ENCODE measurements around the gene RBM19. TPM values are rescaled to one million over a fixed set of nuclear protein-coding genes. Genes with fewer than 3 reads are reported as not detected.

RBM19 gene
- total and polyA plus RNA-seq, 2 donors (not counting 3 experiments of a cell fraction or from before 2014, with no cell fraction given) = 13.2 to 34.4 TPM

DNA sequence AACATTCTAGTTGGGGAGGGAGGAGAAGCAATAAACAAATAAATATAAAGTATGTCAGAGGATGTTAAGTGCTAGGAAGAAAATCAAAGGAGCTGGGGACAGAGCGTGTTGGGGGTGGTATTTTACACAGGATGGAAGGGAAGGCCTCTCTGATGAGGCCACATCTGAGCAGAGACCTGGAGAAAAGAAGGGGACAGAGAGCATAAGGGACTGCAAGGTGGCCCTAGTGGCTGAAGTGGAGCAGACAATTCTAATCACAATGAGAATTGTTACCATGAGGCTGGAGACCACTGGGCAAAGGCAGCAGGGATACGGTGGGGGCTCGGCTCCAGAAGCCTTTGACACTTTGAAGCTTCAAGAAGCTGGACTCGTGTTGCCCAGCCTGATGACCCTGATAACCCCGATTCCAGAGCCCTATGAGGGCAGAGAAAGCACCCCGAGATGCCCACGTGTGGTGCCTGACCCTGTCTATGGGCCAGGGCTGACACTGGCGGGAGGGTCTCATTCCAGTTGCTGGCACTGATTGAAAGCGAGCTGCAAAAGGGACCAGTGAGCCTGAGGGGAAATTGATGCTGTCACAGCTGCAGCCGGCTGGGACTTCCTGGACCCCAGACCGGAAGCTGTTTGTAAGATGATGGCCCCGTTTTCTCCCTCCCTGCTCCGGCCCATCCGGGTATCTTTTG is 169.1 kb downstream of the RBM19 start:
- no peak overlapping the region for H3K4me3 ChIP-seq (replicated peaks in 1 of 3; ENCODE audit: insufficient read depth in 1 of 3, low read depth in 1 of 3, low read length in 3 of 3)
- ChIA-PET CTCF (no interaction called here), POLR2A (no interaction called here)
- intact Hi-C loops (cut with micrococcal nuclease) = no loop called here
- FAIRE-seq (no peak), DNase-seq (ENCODE audit: low read depth, low spot score) (no peak)
- no peaks in the 10 kb centered on the region for H3K27me3 ChIP-seq (ENCODE audit: control insufficient read depth in 2 of 2, insufficient read depth in 2 of 2, low read length in 2 of 2)
- no peak overlapping the region for H2AFZ ChIP-seq (ENCODE audit: low read depth, low read length)
- no peaks in the 10 kb centered on the region for H3K9me1 ChIP-seq (replicated peaks; ENCODE audit: control insufficient read depth, extremely low read depth, insufficient read depth, low read length)
- H3K36me3 ChIP-seq (ENCODE audit: control insufficient read depth in 2 of 2, extremely low read depth in 1 of 2, insufficient read depth in 2 of 2, low read length in 2 of 2) = no peaks in the 10 kb centered on the region
- dilution Hi-C loops (cut with MboI; ENCODE audit: extremely low pct_ligation_motif_present, low sequenced_read_pairs) = no loop called here
- no peaks in the 10 kb centered on the region for H3K9me3 ChIP-seq (replicated peaks; ENCODE audit: control insufficient read depth, insufficient read depth, low read length)
- no peaks in the 10 kb centered on the region for H3K79me2 ChIP-seq (ENCODE audit: control insufficient read depth, insufficient read depth, low read length)
- no peaks in the 10 kb centered on the region for H3K4me1 ChIP-seq (ENCODE audit: control insufficient read depth, extremely low read depth, insufficient read depth, low read length)
- H3K4me2 ChIP-seq (ENCODE audit: insufficient read depth, low read length) = no peak overlapping the region
- no peak overlapping the region for H3K9ac ChIP-seq (replicated peaks; ENCODE audit: extremely low read depth, insufficient read depth, low read length)
- H4K20me1 ChIP-seq (replicated peaks; ENCODE audit: control insufficient read depth, extremely low read depth, insufficient read depth, low read length) = no peaks in the 10 kb centered on the region
- BruUV-seq (replicated peaks) = no TSS peak
- no peak for TF ChIP-seq FOS (IDR thresholded peaks at IDR 0.05; ENCODE audit: borderline replicate concordance, insufficient read depth, low read length)
- no peak for TF ChIP-seq CTCF (IDR thresholded peaks at IDR 0.05; ENCODE audit: extremely low read depth in 1 of 2, insufficient read depth in 1 of 2, low read depth in 1 of 2, low read length in 2 of 2)
- TF ChIP-seq MYC (IDR thresholded peaks at IDR 0.05; ENCODE audit: low read depth, low read length) = no peak
- no peak for TF ChIP-seq EZH2 (IDR thresholded peaks at IDR 0.05; ENCODE audit: borderline replicate concordance, low read depth, low read length, severe bottlenecking)
- no peak for TF ChIP-seq MAX (IDR thresholded peaks at IDR 0.05; ENCODE audit: insufficient read depth, insufficient read length)
- no peak for TF ChIP-seq POLR2A (IDR thresholded peaks at IDR 0.05; ENCODE audit: low read depth, low read length)
- TF ChIP-seq JUN (IDR thresholded peaks at IDR 0.05; ENCODE audit: borderline replicate concordance, insufficient read depth, insufficient read length, low read depth) = no peak
- no peak for TF ChIP-seq POLR2AphosphoS5 (IDR thresholded peaks at IDR 0.05; ENCODE audit: insufficient read depth, low read depth, low read length)
- no peak for TF ChIP-seq GATA2 (IDR thresholded peaks at IDR 0.05; ENCODE audit: insufficient read depth, insufficient read length, low read depth, low read length)
- H3K27ac ChIP-seq (ENCODE audit: insufficient read depth, low read depth, low read length) = no peak overlapping the region

Data from endothelial cell of umbilical vein (primary cell).